GM21619 (cell line): Measurements from ENCODE around the gene CPPED1.
"Not testable (repeated sequence)": the region's sequence is repeated elsewhere in the genome, so short reads cannot be mapped to it uniquely, and the experiment has no call there.

ENCODE experiments used
- ATAC-seq: cut with Tn5 transposase; IDR thresholded peaks from one replicate; pipeline ENCODE4 v1.9.1; 2021; ENCODE audit not compliant: unreplicated experiment

CPPED1 gene

GRCh38 chr16:12802048-12802447, 1.6 kb downstream of the CPPED1 start:
- no peak for ATAC-seq

GRCh38 chr16:12801511-12802042, 2.1 kb downstream of the CPPED1 start:
- ATAC-seq, result no peak

GRCh38 chr16:12800817-12801216, 2.9 kb downstream of the CPPED1 start:
- ATAC-seq, result no peak

- ATAC-seq, result not testable (repeated sequence)
These were observed 3.7 kb downstream of the CPPED1 start for GRCh38 chr16:12799996-12800395.

GRCh38 chr16:12798846-12799245, 4.8 kb downstream of the CPPED1 start:
- no peak for ATAC-seq

GRCh38 chr16:12798171-12798570, 5.5 kb downstream of the CPPED1 start:
- ATAC-seq, result no peak

GRCh38 chr16:12796498-12796897, 7.2 kb downstream of the CPPED1 start:
- ATAC-seq, result no peak

- no peak for ATAC-seq
These were observed 8.9 kb downstream of the CPPED1 start for GRCh38 chr16:12794486-12795387.

GRCh38 chr16:12793865-12794240, 9.8 kb downstream of the CPPED1 start:
- ATAC-seq, result no peak

- no peak for ATAC-seq
These were observed 10.4 kb downstream of the CPPED1 start for GRCh38 chr16:12793120-12793864.

GRCh38 chr16:12792528-12792927, 11.2 kb downstream of the CPPED1 start:
- ATAC-seq, result not testable (repeated sequence)

GRCh38 chr16:12791340-12791739, 12.3 kb downstream of the CPPED1 start:
- no peak for ATAC-seq

- no peak for ATAC-seq
These were observed 14.9 kb downstream of the CPPED1 start for GRCh38 chr16:12788758-12789157.

GRCh38 chr16:12786081-12786480, 17.6 kb downstream of the CPPED1 start:
- no peak for ATAC-seq

- no peak for ATAC-seq
These were observed 19.6 kb downstream of the CPPED1 start for GRCh38 chr16:12784076-12784475.

- no peak for ATAC-seq
These were observed 21.9 kb downstream of the CPPED1 start for GRCh38 chr16:12781777-12782176.

- ATAC-seq, result no peak
These were observed 23.2 kb downstream of the CPPED1 start for GRCh38 chr16:12780467-12780866.

GRCh38 chr16:12778726-12779125, 25.0 kb downstream of the CPPED1 start:
- ATAC-seq, result no peak

GRCh38 chr16:12775656-12776236, 27.9 kb downstream of the CPPED1 start:
- ATAC-seq, result no peak

- ATAC-seq, result no peak
These were observed 30.5 kb downstream of the CPPED1 start for GRCh38 chr16:12773221-12773620.

GRCh38 chr16:12771341-12771798, 32.3 kb downstream of the CPPED1 start:
- no peak for ATAC-seq
